Measurements from ENCODE around the gene CSNK1G2. TPM values are rescaled to one million over a fixed set of nuclear protein-coding genes. Genes with fewer than 3 reads are reported as not detected.
A peak's percentile ranks its signal among the peaks of the same experiment; 100 is the strongest.

CSNK1G2 gene
- total RNA-seq, 4 donors from 2014 or later: 54.5 to 250 (median 103) TPM

GRCh38 chr19:1908364-1908678 lies 32.7 kb upstream of the CSNK1G2 start:
- peak overlapping the region; percentile 38 to 98 (median 83) for H3K27ac ChIP-seq
- no peaks in the 10 kb centered on the region for H3K9me3 ChIP-seq
- TF ChIP-seq CTCF (IDR thresholded peaks at IDR 0.05) (no peak), POLR2A (IDR thresholded peaks at IDR 0.05) (no peak)
- peaks cover 0 to 57% (median 21%) of the 10 kb centered on the region in 4 donors for H3K4me1 ChIP-seq
- H3K36me3 ChIP-seq: peaks cover 0 to 16% (median 0%) of the 10 kb centered on the region in 3 donors
- H3K4me3 ChIP-seq: peak overlapping the region in 3 of 4 donors; percentile 13 to 59 (median 49)
- H3K27me3 ChIP-seq: no peaks in the 10 kb centered on the region
- DNase-seq: no peak

DNA sequence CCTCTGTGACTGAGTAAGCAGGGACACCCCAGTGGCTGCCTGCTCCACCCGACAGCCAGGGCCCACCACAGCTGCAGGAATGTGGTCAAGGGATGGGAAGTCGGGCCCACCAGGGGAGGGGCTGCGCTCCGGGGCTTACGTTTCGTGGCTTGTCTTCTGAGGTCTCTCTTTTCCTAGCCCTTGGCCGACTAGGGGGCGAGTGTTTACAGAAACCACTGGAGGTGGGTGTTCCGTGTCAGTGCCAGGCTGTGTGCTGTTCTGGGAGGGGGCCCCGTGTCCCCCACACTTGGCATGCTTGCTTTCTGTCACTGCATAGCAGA lies 31.3 kb upstream of the CSNK1G2 start:
- Histone ChIP-seq H3K36me3 (peaks cover 0 to 22% (median 0%) of the 10 kb centered on the region in 3 donors), H3K27ac (no peak overlapping the region), H3K4me3 (no peak overlapping the region), H3K9me3 (no peaks in the 10 kb centered on the region), H3K4me1 (peaks cover 0 to 55% (median 19%) of the 10 kb centered on the region in 4 donors), H3K27me3 (no peaks in the 10 kb centered on the region)
- TF ChIP-seq CTCF (IDR thresholded peaks at IDR 0.05) (no peak), POLR2A (IDR thresholded peaks at IDR 0.05) (no peak)
- DNase-seq: no peak

- H3K4me3 ChIP-seq: no peak overlapping the region
- H3K27ac ChIP-seq: no peak overlapping the region
- TF ChIP-seq CTCF (IDR thresholded peaks at IDR 0.05) (no peak), POLR2A (IDR thresholded peaks at IDR 0.05) (no peak)
- H3K4me1 ChIP-seq: peaks cover 0 to 52% (median 18%) of the 10 kb centered on the region in 4 donors
- no peak for DNase-seq
- no peaks in the 10 kb centered on the region for H3K27me3 ChIP-seq
- peaks cover 0 to 22% (median 0%) of the 10 kb centered on the region in 3 donors for H3K36me3 ChIP-seq
- H3K9me3 ChIP-seq: no peaks in the 10 kb centered on the region
These were observed 30.8 kb upstream of the CSNK1G2 start for GRCh38 chr19:1910177-1910576.

DNA sequence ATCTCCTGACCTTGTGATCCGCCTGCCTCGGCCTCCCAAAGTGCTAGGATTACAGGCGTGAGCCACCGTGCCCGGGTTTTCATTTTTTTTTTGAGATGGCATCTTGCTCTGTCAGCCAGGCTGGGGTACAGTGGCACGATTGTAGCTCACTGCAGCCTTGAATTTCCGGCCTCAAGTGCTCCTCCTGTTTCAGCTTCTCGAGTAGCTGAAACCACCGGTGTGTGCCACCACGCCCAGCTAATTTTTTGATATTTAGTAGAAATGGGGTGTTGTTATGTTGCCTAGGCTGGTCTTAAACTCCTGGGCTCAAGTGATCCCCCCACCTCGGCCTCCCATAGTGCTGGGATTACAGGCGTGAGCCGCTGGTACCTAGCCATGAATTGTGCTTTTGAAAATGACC lies 29.9 kb upstream of the CSNK1G2 start:
- H3K9me3 ChIP-seq: no peaks in the 10 kb centered on the region
- H3K4me3 ChIP-seq: no peak overlapping the region
- H3K27ac ChIP-seq: no peak overlapping the region
- peaks cover 0 to 46% (median 16%) of the 10 kb centered on the region in 4 donors for H3K4me1 ChIP-seq
- DNase-seq: no peak
- H3K36me3 ChIP-seq: peaks cover 0 to 22% (median 0%) of the 10 kb centered on the region in 3 donors
- H3K27me3 ChIP-seq: no peaks in the 10 kb centered on the region
- TF ChIP-seq CTCF (IDR thresholded peaks at IDR 0.05) (no peak), POLR2A (IDR thresholded peaks at IDR 0.05) (no peak)

- Histone ChIP-seq H3K27ac (no peak overlapping the region), H3K27me3 (no peaks in the 10 kb centered on the region), H3K4me1 (peaks cover 0 to 37% (median 15%) of the 10 kb centered on the region in 4 donors), H3K36me3 (peaks cover 0 to 22% (median 0%) of the 10 kb centered on the region in 3 donors), H3K9me3 (no peaks in the 10 kb centered on the region), H3K4me3 (no peak overlapping the region)
- no peak for TF ChIP-seq POLR2A (IDR thresholded peaks at IDR 0.05)
- TF ChIP-seq CTCF (IDR thresholded peaks at IDR 0.05): no peak
- peak in 2 of 3 donors; percentile 72 to 86 for DNase-seq
These were observed 29.0 kb upstream of the CSNK1G2 start for GRCh38 chr19:1911995-1912394.

All from Peyer's patch (tissue), 4 donors.